GM10266 (cell line): ENCODE data around the gene HTR3D.

Source experiments
- DNase-seq: peaks from one replicate; pipeline ENCODE4 v3.0.0; 2012; ENCODE audit errors: extremely low spot score
- CTCF ChIP-seq: IDR thresholded peaks from 2 replicates; pipeline ENCODE4 v1.5.1; 2012; ENCODE audit warnings: mild to moderate bottlenecking, low read depth; ENCODE audit not compliant: control insufficient read depth, insufficient read depth; ENCODE audit errors: missing control alignments

Gene HTR3D

GRCh38 chr3:184077881-184078280, 46.3 kb downstream of the HTR3D start:
- DNase-seq = no peak

DNA sequence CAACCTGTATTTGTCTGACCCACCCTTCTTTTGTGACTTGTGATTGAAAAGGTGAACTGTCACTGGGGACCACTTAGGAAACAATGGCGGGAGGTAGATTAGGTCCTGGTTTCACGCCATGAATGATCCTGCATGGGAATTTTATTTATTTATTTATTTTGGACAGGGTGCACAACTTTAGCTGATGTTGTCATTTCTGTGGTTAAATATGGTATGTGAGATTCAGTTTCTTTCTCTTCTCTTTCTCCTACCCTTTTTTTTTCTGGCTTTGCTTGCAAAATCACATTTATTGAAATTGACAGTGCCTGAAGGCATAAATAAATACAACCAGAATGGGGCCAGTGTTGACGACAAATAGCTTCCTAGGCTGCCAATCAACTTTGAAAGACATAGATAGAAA, 47.3 kb downstream of the HTR3D start:
- no peak for DNase-seq
- no peak for TF ChIP-seq CTCF

More at GRCh38 chr3:184077881-184078280, 46.3 kb downstream of the HTR3D start:
- no peak for TF ChIP-seq CTCF

DNA sequence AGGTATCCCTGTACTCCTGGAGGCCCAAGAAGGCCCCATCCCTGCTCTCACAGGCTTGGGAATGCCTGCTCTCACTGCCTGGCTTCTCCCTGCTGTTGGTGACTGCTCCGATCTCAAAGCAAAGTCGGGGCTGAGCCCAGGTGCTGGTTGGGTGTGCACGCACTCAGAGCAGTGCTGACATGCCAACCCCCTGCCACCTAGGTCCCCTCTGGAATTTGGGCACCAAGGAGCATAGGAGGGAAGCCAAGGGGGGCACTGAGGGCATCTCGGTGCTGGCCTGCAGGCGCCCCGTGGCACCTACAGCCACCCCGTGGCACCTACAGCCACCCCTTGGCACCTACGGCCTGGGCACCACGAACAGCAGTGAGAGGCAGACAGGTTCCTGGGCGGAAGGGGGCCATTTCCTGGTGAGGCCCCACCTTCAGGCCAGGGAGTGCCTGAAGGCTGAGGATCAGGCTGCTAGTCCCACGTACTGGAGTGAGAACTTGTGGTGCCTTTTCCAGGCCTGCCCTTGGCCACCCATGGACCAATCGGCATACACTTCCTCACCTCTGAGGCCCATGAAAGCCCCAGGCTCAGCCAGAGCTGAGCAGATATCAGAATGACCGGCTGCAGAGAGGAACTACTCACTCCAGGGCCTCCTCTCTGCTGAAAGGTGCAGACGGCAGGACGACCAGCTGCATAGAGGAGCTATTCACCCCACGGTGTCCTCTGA, 49.7 kb downstream of the HTR3D start:
- no peak for TF ChIP-seq CTCF
- no peak for DNase-seq

- TF ChIP-seq CTCF = no peak
- no peak for DNase-seq
These were observed 50.5 kb downstream of the HTR3D start for GRCh38 chr3:184082034-184082433.

- no peak for DNase-seq
These were observed 50.9 kb downstream of the HTR3D start for GRCh38 chr3:184082465-184082864.

DNA sequence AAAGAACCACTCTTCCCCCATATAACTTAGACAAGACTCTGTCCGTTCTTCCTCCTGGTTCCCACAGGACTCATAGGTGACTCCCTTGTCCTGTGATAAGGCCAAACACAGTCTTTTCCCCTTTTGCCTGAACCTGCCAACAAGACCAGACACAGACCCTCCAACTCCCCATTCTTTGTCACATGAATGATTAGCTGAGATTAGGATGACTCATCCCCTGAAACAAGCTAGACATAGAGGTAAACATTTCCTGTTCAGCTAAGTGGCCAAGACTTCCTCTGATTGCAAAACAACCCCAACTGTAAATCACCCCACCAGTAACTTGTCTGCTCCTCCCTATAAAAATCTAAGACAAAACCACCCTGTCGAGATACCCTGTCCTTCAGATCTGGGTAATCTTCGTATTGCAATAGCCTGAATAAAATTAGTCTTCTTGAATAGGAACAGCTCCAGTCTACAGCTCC, 53.9 kb downstream of the HTR3D start:
- DNase-seq = no peak
- no peak for TF ChIP-seq CTCF

More at GRCh38 chr3:184082465-184082864, 50.9 kb downstream of the HTR3D start:
- TF ChIP-seq CTCF = no peak
